Measurements from ENCODE around the gene ARHGDIA.

ARHGDIA gene

GRCh38 chr17:81845881-81846742, 25.0 kb downstream of the ARHGDIA start:
- peak overlapping the region; percentile 71 for H3K27ac ChIP-seq
- TF ChIP-seq CTCF (conservative IDR thresholded peaks at IDR 0.05) = no peak

- H3K27ac ChIP-seq = peak overlapping the region; percentile 71
These were observed 25.8 kb downstream of the ARHGDIA start for GRCh38 chr17:81845361-81845760.

GRCh38 chr17:81844887-81845286, 26.2 kb downstream of the ARHGDIA start:
- TF ChIP-seq CTCF (conservative IDR thresholded peaks at IDR 0.05) = no peak
- H3K27ac ChIP-seq = no peak overlapping the region

More at GRCh38 chr17:81845361-81845760, 25.8 kb downstream of the ARHGDIA start:
- no peak for TF ChIP-seq CTCF (conservative IDR thresholded peaks at IDR 0.05)

- H3K27ac ChIP-seq = no peak overlapping the region
- TF ChIP-seq CTCF (conservative IDR thresholded peaks at IDR 0.05) = no peak
These were observed 26.7 kb downstream of the ARHGDIA start for GRCh38 chr17:81844327-81844851.

GRCh38 chr17:81843713-81844326, 27.3 kb downstream of the ARHGDIA start:
- no peak for TF ChIP-seq CTCF (conservative IDR thresholded peaks at IDR 0.05)
- no peak overlapping the region for H3K27ac ChIP-seq

GRCh38 chr17:81842725-81843504, 28.2 kb downstream of the ARHGDIA start:
- H3K27ac ChIP-seq = no peak overlapping the region
- no peak for TF ChIP-seq CTCF (conservative IDR thresholded peaks at IDR 0.05)

- TF ChIP-seq CTCF (conservative IDR thresholded peaks at IDR 0.05) = no peak
These were observed 28.8 kb downstream of the ARHGDIA start for GRCh38 chr17:81842378-81842724.

More at GRCh38 chr17:81842378-81842724, 28.8 kb downstream of the ARHGDIA start:
- H3K27ac ChIP-seq = peak overlapping the region; percentile 69; the same call in 1 of the 2 replicates

Measured in VCaP (cell line).